Cerebellar nuclear complex (tissue), 1 donor: Measurements from ENCODE around the gene CNOT6L.
"Not testable (repeated sequence)": the region's sequence is repeated elsewhere in the genome, so short reads cannot be mapped to it uniquely, and the experiment has no call there.

Source experiments
- DNase-seq, 2 experiments: peaks; one replicate each; lab custom pipeline; 2025; lab: John Stamatoyannopoulos, UW

CNOT6L gene

GRCh38 chr4:77782102-77782835, 36.9 kb downstream of the CNOT6L start:
- no peak for DNase-seq

GRCh38 chr4:77780762-77781161, 38.4 kb downstream of the CNOT6L start:
- not testable (repeated sequence) for DNase-seq

GRCh38 chr4:77777135-77777807, 41.9 kb downstream of the CNOT6L start:
- no peak for DNase-seq

GRCh38 chr4:77776182-77777134, 42.7 kb downstream of the CNOT6L start:
- DNase-seq, result no peak

DNA sequence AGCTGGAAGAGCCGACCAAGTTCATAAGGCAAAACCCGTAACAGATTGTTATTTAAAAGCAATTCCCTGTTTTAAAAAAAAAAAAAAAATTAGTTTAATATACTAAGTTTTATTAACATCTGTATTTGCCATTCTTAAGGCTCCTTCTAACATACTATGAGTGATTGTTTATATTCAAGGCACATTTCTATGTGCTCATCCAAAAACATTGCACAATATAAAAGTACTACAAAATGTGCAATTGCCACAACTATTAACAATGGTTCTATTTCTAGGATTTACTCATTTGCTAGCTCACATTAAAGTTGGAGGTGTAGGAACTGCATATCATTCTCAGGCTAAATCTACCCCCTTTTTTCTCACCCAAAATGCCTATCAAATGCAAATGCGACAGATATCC, 46.1 kb downstream of the CNOT6L start:
- DNase-seq, result no peak

GRCh38 chr4:77771566-77771965, 47.6 kb downstream of the CNOT6L start:
- DNase-seq, result no peak

DNA sequence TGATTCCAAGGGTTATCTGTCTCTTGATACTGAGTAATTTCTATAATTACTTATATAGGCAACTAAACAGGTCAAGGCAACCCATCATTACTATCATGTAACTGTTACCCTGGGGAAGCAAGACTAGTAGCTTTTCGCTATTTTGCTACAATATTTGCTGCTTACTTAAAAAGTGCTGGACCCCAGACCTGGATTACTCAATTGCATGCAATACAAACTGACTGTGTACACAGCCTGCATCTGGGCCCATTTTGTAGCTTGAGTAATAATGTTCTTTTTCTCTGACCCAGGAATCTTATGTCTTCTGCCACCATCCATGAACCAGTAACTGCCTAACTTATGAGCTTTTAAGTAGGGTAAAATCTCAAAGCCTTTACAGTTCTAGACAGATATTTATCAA, 53.4 kb downstream of the CNOT6L start:
- DNase-seq, result no peak

GRCh38 chr4:77762531-77762930, 56.6 kb downstream of the CNOT6L start:
- DNase-seq, result no peak

DNA sequence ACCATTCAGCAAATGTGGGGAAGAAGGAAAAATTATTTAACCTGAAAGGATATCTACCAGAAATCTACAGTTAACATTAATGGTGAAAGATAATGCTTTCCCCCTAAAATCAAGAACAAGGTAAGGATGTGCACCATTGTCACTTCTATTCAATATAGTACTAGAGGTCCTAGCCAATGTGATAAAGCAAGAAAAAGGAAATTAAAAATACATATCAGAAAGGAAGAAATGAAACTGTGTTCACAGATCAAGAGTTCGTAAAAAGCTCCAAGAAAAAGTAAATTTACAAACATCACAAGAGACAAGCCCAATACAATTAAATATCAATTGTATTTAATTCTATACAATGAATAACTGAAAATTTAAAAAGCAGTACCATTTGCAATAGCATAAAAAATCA, 57.6 kb downstream of the CNOT6L start:
- DNase-seq, result no peak

DNA sequence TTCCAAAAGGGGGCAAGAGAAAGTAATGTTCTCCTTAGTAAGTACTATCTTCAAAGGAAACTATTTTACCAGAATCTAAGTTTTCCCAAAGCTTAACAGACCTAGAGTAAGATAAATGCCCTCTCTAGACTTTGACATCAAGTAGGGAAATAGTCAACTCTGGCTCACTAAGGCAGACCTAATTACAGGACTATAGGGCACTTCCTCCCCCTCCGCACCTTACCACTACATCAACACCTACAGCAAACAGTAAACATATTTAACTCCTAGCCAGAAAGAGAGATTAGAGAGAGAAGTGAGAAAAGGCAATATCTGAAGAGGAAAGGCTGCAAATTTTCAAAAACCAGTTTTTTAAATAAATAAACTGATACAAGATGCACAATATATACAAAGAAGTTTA, 60.4 kb downstream of the CNOT6L start:
- DNase-seq, result no peak

- no peak for DNase-seq
Measured at GRCh38 chr4:77751764-77752163, 67.4 kb downstream of the CNOT6L start.

- no peak for DNase-seq
Measured at GRCh38 chr4:77745792-77746191, 73.4 kb downstream of the CNOT6L start.

DNA sequence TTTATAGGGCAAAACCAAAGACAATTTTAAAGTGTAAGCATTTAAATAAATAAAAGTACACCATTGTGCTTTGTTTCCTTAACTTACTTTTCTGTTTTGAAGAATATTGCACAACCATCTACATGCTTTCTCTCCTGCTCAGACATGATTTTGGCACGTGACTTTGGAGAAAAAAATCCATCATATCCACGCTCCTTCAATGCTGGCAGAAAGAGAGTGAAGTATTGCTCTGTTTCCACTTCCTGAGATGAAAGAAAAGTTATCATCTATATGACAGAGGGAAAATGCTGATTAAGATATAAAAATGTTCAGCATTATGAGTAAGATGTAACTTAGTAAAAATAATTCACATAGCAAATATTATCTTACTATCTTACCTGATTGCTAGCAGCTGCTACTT, 77.1 kb downstream of the CNOT6L start:
- DNase-seq, result no peak

- no peak for DNase-seq
Measured at GRCh38 chr4:77740480-77740879, 78.7 kb downstream of the CNOT6L start.

DNA sequence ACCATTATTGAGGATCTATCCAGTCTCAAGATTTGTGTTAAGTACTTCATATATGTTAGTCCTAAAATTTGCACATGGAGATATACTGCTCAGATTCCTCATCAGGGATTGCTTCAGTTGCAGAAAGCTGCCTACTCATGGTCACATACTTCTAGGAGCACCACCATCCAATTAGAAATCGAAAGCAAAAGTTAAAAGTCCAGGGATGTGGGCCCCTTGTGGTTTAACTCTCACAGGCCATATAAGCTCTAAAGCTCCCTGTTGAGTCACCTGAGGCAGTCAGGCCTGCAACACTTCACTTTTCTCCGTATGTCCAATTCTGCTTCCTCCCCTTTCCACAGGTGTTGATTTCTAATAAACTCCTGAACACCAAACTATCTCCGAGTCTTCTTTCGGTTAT, 84.2 kb downstream of the CNOT6L start:
- DNase-seq, result no peak

GRCh38 chr4:77731656-77732055, 87.5 kb downstream of the CNOT6L start:
- no peak for DNase-seq

GRCh38 chr4:77728420-77728819, 90.7 kb downstream of the CNOT6L start:
- DNase-seq, result no peak

- DNase-seq, result no peak
Measured at GRCh38 chr4:77721073-77721472, 98.1 kb downstream of the CNOT6L start.

- DNase-seq, result not testable (repeated sequence)
Measured at GRCh38 chr4:77718500-77718899, 100.7 kb downstream of the CNOT6L start.

DNA sequence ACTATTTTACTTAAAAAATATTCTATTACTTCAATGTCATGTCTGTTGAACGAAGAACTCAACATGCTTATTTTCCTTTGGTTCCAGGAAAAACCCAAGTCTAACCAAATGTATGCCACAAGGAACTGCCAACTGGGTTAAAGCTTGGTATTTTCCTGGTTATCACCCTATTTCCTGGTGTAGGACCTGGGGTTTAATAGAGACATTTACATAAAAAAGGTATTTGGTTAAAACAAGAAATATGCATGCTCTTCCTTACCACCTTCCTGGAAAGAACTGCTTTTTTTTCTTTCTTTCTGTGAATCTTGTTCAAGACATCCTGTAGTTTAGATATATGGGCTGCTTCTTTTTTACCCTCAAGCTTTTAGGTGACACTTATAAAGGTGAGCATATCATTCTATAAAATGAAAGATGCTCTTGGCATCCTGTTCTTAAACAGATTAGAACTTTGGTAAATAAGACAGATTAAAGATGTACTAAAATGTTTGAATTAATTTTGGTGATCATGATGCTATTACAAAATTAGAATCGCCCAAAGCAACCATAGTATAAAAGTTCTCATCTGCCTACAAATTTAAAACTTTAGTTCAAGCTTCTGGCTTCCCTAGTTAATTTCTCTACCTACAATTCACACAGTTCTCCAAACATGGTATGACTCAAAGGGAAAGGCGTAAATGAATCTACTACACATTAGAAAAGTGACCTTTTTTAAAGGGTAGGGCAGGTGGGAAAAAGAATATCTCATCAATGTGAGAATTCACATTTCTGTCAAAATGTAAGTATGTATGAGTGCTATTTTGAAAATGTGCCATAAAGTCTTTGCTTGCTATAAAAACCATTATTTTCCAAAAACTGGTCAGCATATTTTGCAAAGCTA, 103.5 kb downstream of the CNOT6L start:
- DNase-seq, result no peak

DNA sequence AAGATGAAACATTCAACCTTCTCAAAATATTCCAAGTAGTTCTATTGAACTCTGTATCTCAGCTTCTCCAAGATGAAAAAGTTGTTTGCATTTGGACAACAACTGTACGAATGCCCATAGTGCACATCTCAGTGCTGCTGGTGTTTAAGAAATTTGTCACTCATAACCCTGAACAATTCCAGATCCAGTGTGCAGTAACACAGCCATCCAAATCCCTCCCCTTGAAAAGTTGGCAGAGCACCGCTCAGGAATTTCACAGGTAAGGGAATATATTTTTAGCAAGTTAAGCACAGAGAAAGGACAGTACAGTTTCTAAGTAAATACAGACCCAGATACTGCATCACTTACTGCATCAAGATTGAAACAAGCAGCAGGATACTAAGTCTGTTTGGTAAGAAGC, 104.7 kb downstream of the CNOT6L start:
- no peak for DNase-seq

- DNase-seq, result no peak
Measured at GRCh38 chr4:77713884-77714283, 105.3 kb downstream of the CNOT6L start.
